Mesendoderm (in vitro differentiated cells): ENCODE measurements around the gene FAM163B.

ENCODE experiments used
- DNase-seq: peaks from one replicate; pipeline ENCODE4 v3.0.0; 2013
- H2AK5ac ChIP-seq: 2 replicates; pipeline ENCODE4 v1.6.1; 2013; ENCODE audit warnings: low read length, inconsistent platforms
- H2BK120ac ChIP-seq: 2 replicates; pipeline ENCODE4 v1.6.1; 2013; ENCODE audit warnings: low read depth, mild to moderate bottlenecking, low read length, moderate library complexity, mixed read lengths
- H2BK15ac ChIP-seq: replicated peaks from 2 replicates; pipeline ENCODE4 v1.6.1; 2013; ENCODE audit warnings: low read depth, mild to moderate bottlenecking, moderate library complexity
- H2BK5ac ChIP-seq: 2 replicates; pipeline ENCODE4 v1.6.1; 2013; ENCODE audit warnings: low read length, inconsistent platforms
- H3K18ac ChIP-seq: 2 replicates; pipeline ENCODE4 v1.6.1; 2013; ENCODE audit warnings: mild to moderate bottlenecking, low read length, mixed read lengths
- H3K23ac ChIP-seq: one replicate; pipeline ENCODE4 v1.6.1; 2013; ENCODE audit warnings: low read length
- H3K27ac ChIP-seq: 2 replicates; pipeline ENCODE4 v1.5.1; 2013; ENCODE audit warnings: low read depth, mild to moderate bottlenecking, inconsistent platforms, low read length, moderate library complexity
- H3K27me3 ChIP-seq: 2 replicates; pipeline ENCODE4 v1.6.1; 2013; ENCODE audit warnings: low read length, control low read depth, mild to moderate bottlenecking, inconsistent platforms; ENCODE audit not compliant: insufficient read depth, poor library complexity
- H3K36me3 ChIP-seq: 2 replicates; pipeline ENCODE4 v1.6.1; 2013; ENCODE audit warnings: low read length, inconsistent platforms; ENCODE audit not compliant: control insufficient read depth, insufficient read depth
- H3K4ac ChIP-seq: one replicate; pipeline ENCODE4 v1.6.1; 2013; ENCODE audit warnings: low read depth, mild to moderate bottlenecking, low read length, moderate library complexity
- H3K4me1 ChIP-seq: 2 replicates; pipeline ENCODE4 v1.6.1; 2013; ENCODE audit warnings: low read depth, low read length, inconsistent platforms; ENCODE audit not compliant: control insufficient read depth
- H3K4me2 ChIP-seq: 2 replicates; pipeline ENCODE4 v1.6.1; 2013; ENCODE audit warnings: low read length
- H3K4me3 ChIP-seq: 2 replicates; pipeline ENCODE4 v1.5.1; 2013; ENCODE audit warnings: mild to moderate bottlenecking, low read length
- H3K56ac ChIP-seq: one replicate; pipeline ENCODE4 v1.6.1; 2013; ENCODE audit warnings: low read length
- H3K79me1 ChIP-seq: 2 replicates; pipeline ENCODE4 v1.6.1; 2013; ENCODE audit warnings: low read length, inconsistent platforms
- H3K79me2 ChIP-seq: 2 replicates; pipeline ENCODE4 v1.6.1; 2013; ENCODE audit warnings: mild to moderate bottlenecking, low read length; ENCODE audit not compliant: control insufficient read depth, insufficient read depth
- H3K9ac ChIP-seq: 2 replicates; pipeline ENCODE4 v1.6.1; 2013; ENCODE audit warnings: low read length, inconsistent platforms
- H4K5ac ChIP-seq: one replicate; pipeline ENCODE4 v1.6.1; 2013; ENCODE audit warnings: low read length
- H4K8ac ChIP-seq: one replicate; pipeline ENCODE4 v1.6.1; 2013; ENCODE audit warnings: low read depth, mild to moderate bottlenecking, control low read depth, low read length, moderate library complexity
- WGBS: extraction: QIAGEN DNeasy Blood & Tissue Kit; methylation state at CpG from one replicate; pipeline ENCODE4 v1.1.7; 2013; ENCODE audit warnings: low lambda C conversion rate, missing lambda C conversion rate; ENCODE audit not compliant: insufficient coverage; ENCODE audit errors: extremely low coverage; 5-methylcytosine and 5-hydroxymethylcytosine counted together

Gene FAM163B

GRCh38 chr9:133538176-133538575 is 71.0 kb downstream of the FAM163B start:
- Histone ChIP-seq H3K4me3 (no peak overlapping the region), H3K18ac (no peak overlapping the region), H3K4me1 (peaks cover 10% of the 10 kb centered on the region), H3K23ac (no peak overlapping the region), H3K27me3 (no peaks in the 10 kb centered on the region), H3K9ac (no peak overlapping the region), H3K36me3 (no peaks in the 10 kb centered on the region), H3K79me1 (no peaks in the 10 kb centered on the region), H4K8ac (no peak overlapping the region), H3K4ac (no peak overlapping the region), H3K4me2 (no peak overlapping the region), H3K27ac (no peak overlapping the region), H2BK15ac (no peak overlapping the region), H2BK5ac (no peak overlapping the region), H3K56ac (no peak overlapping the region), H2BK120ac (no peak overlapping the region), H4K5ac (no peak overlapping the region), H3K79me2 (no peaks in the 10 kb centered on the region), H2AK5ac (no peak overlapping the region)
- WGBS = no CpG with 5 or more reads among the region's 14 CpGs
- DNase-seq = no peak

- Histone ChIP-seq H2AK5ac (no peak overlapping the region), H3K79me1 (no peaks in the 10 kb centered on the region), H3K23ac (no peak overlapping the region), H3K79me2 (no peaks in the 10 kb centered on the region), H4K8ac (no peak overlapping the region), H3K18ac (no peak overlapping the region), H3K56ac (no peak overlapping the region), H3K27me3 (no peaks in the 10 kb centered on the region), H3K4ac (no peak overlapping the region), H3K36me3 (no peaks in the 10 kb centered on the region), H2BK5ac (no peak overlapping the region), H3K4me3 (no peak overlapping the region), H3K27ac (no peak overlapping the region), H3K4me2 (no peak overlapping the region), H4K5ac (no peak overlapping the region), H3K9ac (no peak overlapping the region), H2BK15ac (no peak overlapping the region), H3K4me1 (peaks cover 10% of the 10 kb centered on the region), H2BK120ac (no peak overlapping the region)
- DNase-seq = no peak
- no CpG with 5 or more reads among the region's 16 CpGs for WGBS
Measured at GRCh38 chr9:133537257-133537656, 71.9 kb downstream of the FAM163B start.

- H2AK5ac ChIP-seq = no peak overlapping the region
- H3K56ac ChIP-seq = no peak overlapping the region
- no peak overlapping the region for H4K8ac ChIP-seq
- H2BK5ac ChIP-seq = no peak overlapping the region
- H4K5ac ChIP-seq = no peak overlapping the region
- no peak overlapping the region for H2BK120ac ChIP-seq
- no peaks in the 10 kb centered on the region for H3K79me2 ChIP-seq
- no peak overlapping the region for H3K4me2 ChIP-seq
- H3K23ac ChIP-seq = no peak overlapping the region
- no peak overlapping the region for H3K9ac ChIP-seq
- no CpG with 5 or more reads among the region's 9 CpGs for WGBS
- no peak overlapping the region for H3K18ac ChIP-seq
- no peaks in the 10 kb centered on the region for H3K36me3 ChIP-seq
- H3K4me1 ChIP-seq = peaks cover 10% of the 10 kb centered on the region
- DNase-seq = no peak
- H3K4ac ChIP-seq = no peak overlapping the region
- H3K27me3 ChIP-seq = no peaks in the 10 kb centered on the region
- no peak overlapping the region for H3K4me3 ChIP-seq
- H2BK15ac ChIP-seq = no peak overlapping the region
- H3K27ac ChIP-seq = no peak overlapping the region
- H3K79me1 ChIP-seq = no peaks in the 10 kb centered on the region
Measured at GRCh38 chr9:133536536-133536935, 72.7 kb downstream of the FAM163B start.

DNA sequence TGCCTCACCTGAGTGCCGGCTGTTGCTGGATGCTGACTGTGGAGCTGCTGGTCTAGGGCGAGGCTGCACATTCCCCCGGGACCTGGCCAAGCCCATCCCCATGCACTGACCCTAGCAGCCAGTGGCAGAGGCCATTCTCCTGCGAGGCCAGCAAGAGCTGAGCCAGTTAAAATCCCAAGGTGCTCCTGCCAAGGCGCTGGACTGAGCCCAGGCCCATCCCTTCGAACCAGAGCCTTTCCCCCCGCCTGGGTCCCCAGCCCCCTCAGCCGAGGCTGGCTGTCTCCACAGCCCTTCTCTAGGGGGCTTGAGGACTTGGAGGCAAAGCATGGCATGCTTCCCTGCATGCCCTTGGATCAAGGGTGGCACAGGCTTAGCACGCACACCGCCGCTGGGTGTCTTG is 73.1 kb downstream of the FAM163B start:
- no peak overlapping the region for H4K8ac ChIP-seq
- no peaks in the 10 kb centered on the region for H3K79me2 ChIP-seq
- H3K4me1 ChIP-seq = peaks cover 10% of the 10 kb centered on the region
- WGBS = no CpG with 5 or more reads among the region's 11 CpGs
- H3K36me3 ChIP-seq = no peaks in the 10 kb centered on the region
- no peak for DNase-seq
- H4K5ac ChIP-seq = no peak overlapping the region
- no peak overlapping the region for H3K4me3 ChIP-seq
- H3K4me2 ChIP-seq = no peak overlapping the region
- H2BK5ac ChIP-seq = no peak overlapping the region
- H3K56ac ChIP-seq = no peak overlapping the region
- H2BK15ac ChIP-seq = no peak overlapping the region
- no peak overlapping the region for H3K4ac ChIP-seq
- no peak overlapping the region for H3K27ac ChIP-seq
- H3K9ac ChIP-seq = no peak overlapping the region
- H3K18ac ChIP-seq = no peak overlapping the region
- no peak overlapping the region for H2AK5ac ChIP-seq
- no peak overlapping the region for H3K23ac ChIP-seq
- H2BK120ac ChIP-seq = no peak overlapping the region
- no peaks in the 10 kb centered on the region for H3K27me3 ChIP-seq
- H3K79me1 ChIP-seq = no peaks in the 10 kb centered on the region

DNA sequence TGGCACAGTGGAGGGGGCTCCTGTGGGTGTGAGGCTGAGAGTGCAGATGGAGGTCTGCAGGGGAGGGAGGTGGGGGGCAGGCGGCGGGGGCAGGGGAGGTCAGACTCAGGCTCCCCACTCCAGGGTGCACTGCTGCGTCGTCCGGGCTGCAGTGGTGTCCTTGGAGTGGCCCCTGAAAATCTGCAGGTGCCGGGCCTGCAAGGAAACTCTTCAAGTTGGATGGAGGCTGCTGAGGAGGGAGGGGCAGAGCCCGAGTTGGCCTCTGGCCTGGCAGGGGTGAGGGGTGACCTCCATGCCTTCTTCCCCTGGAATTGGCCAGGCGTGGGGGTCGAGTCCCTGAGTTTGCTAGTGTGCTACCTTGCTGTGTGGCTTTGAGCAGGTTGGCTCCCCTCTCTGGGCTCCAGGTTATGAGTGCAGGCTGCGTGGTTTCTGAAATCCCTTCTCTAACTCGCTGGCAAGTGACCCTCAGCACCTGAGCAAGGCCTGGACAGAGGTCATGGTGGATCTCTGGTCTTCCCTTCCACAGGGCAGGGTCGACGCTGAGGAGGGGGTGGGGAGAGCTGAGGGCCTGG is 73.8 kb downstream of the FAM163B start:
- H4K5ac ChIP-seq = no peak overlapping the region
- whole genome bisulfite sequencing = no CpG with 5 or more reads among the region's 13 CpGs
- no peak overlapping the region for H2BK5ac ChIP-seq
- H3K79me2 ChIP-seq = no peaks in the 10 kb centered on the region
- H3K9ac ChIP-seq = no peak overlapping the region
- no peak for DNase-seq
- peaks cover 9% of the 10 kb centered on the region for H3K4me1 ChIP-seq
- H2BK15ac ChIP-seq = no peak overlapping the region
- H3K4me2 ChIP-seq = no peak overlapping the region
- no peaks in the 10 kb centered on the region for H3K79me1 ChIP-seq
- H3K4me3 ChIP-seq = no peak overlapping the region
- no peaks in the 10 kb centered on the region for H3K27me3 ChIP-seq
- H3K23ac ChIP-seq = no peak overlapping the region
- no peaks in the 10 kb centered on the region for H3K36me3 ChIP-seq
- H2AK5ac ChIP-seq = no peak overlapping the region
- no peak overlapping the region for H2BK120ac ChIP-seq
- H3K56ac ChIP-seq = peak overlapping the region; percentile 86
- H3K4ac ChIP-seq = no peak overlapping the region
- H3K27ac ChIP-seq = no peak overlapping the region
- H3K18ac ChIP-seq = no peak overlapping the region
- H4K8ac ChIP-seq = no peak overlapping the region
